SIG-M5 treated with dmso at 0.1 percent for 504 hours (cell line): ENCODE measurements around the gene STRIP2.
"Not testable (repeated sequence)": the region's sequence is repeated elsewhere in the genome, so short reads cannot be mapped to it uniquely, and the experiment has no call there.

Experiments
- DNase-seq: peaks from one replicate; lab custom pipeline; 2025; ENCODE audit not compliant: unreplicated experiment; lab: John Stamatoyannopoulos, UW

STRIP2 gene

DNA sequence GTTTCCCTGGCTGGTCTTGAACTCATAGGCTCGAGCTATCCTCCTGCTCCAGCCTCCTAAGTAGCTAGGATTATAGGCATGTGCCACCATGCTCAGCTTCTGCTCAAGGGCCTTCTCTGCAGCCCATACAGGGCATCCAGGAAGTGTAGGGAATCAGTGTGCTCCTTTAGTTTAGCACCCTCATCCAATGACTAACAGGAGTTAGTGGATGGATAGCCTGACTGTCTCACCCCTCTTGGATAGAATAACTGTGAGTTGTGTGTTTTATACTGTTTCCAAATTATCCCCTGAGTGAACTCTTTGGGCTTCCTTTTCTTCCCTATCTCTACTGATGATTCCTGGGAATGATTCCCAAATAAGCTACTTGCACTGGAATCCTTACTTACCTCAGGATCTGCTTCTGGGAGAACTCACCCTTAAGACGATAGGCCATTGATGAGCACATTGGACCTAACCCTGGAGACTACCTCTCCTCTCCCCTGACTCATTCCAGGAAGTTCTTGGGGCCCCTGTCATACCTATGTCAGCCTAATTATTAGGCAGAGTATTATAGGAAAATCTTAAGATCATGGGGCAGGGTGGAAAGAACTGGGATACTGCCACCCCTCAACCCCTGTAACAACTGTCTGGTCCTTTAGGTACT, 18.5 kb downstream of the STRIP2 start:
- no peak for DNase-seq

DNA sequence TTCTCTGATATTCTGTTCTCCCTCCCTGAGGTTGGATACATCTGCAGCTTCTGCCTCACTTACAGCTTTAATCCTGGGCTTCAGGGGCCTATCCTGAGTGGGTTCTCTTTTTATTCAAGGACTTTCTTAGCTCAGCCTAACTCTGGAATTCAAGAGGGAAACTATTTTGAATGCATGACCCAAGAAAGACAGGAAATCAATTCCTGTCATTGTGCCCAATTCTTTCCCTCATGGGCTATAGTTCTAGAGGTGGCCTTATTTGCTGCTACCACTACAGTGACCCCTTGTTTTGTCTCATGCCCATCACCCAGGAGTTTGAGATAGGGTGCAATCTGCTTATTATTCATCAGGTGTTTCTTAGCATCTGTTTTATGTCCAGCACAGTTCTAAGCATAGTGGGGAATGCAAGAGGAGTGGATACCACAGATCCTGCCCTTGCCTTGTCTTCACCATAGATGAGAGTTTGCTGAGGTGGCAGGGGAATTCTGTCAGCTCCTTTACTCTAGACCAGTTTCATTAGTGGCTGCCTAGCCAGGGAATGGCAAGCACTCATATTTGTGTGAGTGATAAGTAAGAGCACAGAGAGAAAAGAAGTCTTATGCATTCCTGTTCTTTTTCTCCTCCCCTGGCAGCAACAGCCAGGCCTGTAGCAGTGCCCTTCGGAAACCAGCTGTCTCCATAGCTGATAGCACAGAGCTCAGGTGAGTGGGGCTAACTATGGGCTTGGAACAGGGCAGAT, 19.4 kb downstream of the STRIP2 start:
- DNase-seq = no peak

DNA sequence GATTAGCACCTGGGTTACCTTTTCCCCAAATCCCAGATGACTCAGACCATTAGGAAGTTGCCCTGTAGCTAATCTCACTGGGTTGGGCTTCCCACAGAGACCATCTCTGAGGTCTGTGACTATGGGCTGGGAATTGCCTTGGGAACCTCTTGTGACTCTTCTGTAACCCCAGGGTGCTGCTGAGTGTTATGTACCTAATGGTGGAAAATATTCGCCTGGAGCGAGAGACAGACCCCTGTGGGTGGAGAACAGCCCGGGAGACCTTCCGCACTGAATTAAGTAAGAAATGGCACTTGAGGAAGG, 20.0 kb downstream of the STRIP2 start:
- DNase-seq = no peak

DNA sequence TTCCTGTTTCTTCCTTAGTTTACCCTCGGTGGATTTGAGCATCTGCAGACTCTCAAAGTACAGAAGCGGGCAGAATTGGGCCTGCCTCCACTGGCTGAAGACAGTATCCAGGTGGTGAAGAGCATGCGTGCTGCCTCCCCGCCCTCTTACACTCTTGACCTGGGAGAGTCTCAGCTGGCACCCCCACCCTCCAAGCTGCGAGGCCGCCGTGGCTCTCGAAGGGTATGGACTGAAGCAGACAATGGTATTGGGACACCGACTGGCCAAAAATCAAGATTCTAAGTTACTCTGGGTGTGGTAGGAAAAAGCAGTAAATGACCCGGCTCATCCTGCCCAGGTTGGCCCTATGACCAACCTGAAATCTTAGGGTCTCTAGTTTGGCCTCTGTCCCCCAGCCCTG, 22.2 kb downstream of the STRIP2 start:
- no peak for DNase-seq

DNA sequence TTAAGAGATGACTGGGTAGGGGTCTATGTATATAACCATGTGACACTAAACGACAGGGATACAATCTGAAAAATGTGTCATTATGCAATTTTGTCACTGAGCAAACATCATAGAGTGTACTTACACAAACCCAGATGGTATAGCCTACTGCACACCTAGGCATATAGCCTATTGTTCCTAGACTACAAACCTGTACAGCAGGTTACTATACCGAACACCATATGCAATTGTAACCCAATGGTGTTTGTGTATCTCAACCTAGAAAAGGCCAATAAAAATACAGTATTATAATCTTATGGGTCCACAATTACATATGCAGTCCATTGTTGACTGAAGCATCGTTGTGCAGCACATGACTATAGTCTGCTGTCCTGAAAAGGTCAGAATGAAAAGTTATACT, 22.9 kb downstream of the STRIP2 start:
- no peak for DNase-seq

DNA sequence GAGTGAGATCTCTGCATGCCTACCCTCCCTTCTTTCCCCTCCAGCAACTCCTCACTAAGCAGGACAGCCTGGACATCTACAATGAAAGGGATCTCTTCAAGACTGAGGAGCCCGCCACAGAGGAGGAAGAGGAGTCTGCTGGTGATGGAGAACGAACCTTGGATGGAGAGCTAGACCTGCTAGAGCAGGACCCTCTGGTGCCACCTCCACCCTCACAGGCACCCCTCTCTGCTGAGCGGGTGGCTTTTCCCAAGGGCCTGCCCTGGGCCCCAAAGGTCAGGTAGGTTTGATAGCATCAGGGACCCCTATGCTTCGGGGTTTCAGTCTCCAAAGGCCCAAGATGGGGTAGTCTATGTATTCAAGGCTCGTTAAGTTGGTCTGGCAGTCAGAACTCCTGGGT, 23.9 kb downstream of the STRIP2 start:
- no peak for DNase-seq

DNA sequence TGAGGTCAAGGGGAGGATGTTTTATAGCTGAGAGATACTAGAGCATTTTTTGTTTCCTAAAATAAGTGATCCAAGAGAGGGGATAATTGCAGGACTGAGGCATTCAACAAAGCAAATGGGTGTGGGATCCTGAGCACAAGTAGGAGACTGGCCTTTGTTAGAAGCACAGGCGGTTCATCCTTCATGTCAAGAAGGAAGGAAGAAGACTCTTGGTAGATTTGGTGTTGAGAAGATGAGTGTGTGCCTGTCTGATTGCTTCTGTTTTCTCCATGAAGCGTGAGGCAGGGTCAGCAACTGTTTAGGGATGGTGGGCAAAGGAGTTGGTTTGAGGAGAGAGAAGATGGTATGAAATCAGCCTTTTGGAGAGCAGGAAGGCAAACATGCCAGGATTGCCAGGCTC, 27.6 kb downstream of the STRIP2 start:
- no peak for DNase-seq

DNA sequence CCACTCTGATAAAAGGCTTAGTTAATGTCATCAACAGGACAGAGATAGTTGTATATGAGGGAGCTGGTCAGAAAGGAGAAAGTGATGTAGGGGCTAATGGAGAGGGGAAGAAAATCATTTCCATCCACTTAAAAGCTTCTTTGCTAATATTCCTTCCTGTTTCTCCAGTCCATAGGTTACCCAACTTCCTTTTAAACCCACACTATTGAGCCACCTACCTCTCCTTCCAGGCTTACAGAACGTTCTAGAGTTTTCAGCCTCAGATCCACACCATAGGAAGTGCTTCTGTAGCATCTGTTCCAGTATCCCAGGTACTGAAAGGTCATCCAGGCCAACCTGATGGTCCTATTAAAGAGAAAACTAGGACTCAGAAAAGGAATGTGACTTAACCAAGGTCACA, 28.2 kb downstream of the STRIP2 start:
- peak; percentile 32 for DNase-seq

DNA sequence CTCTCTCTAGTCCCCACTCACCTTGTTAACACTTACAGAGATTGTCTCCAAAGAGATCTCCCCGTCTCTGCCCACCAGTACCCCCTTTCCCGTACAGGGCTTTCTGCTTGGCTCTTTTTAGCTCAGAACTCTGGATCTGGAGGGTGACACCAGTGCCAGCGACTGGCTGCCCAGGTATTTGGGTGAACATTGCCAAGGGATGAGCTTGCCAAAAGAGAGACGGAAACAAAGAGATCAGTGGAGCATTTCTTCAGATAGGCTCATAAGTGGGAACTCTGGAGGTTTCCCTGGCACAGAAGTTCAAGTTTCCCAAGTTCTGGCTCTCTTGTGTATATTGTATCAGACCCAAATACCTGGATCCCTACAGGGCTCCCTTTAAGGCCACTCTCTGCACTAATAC, 30.0 kb downstream of the STRIP2 start:
- no peak for DNase-seq

DNA sequence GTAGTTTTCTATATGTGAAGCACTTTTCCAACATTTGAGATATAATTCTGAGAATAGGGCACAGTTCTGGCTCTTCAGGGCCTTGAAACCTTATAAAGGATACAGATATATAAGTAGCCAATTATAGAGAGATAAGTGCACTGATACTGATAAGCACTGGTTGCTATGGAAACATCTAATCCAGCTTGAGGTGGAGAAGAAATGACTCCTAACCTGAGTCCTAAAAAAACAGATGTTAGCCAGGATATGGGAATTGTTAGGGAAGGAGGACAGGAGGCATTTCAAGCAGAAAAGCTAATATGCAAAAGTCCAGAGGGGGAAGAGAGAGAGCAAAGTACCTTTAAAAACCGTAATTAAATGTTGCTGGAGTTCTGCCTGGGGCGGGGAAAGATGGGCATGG, 30.8 kb downstream of the STRIP2 start:
- no peak for DNase-seq

DNA sequence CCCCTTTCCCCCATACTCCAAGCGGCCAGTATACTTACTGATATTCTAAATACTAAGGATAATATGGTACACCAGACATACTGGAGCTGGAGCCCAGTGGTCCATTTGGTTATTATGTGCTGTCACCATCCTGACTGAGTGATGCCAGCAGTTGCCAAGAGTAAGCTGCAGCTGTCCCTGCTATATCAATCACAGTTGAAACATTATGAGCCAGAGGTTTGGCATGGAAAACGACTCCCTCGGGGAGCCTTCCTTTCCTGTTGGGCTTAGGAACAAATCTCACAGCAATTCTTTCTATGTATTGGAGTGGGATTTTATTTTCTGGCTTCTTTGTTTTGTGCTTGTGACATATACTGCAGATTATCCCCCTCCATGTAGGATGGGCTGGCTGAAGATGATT, 32.6 kb downstream of the STRIP2 start:
- DNase-seq = no peak

DNA sequence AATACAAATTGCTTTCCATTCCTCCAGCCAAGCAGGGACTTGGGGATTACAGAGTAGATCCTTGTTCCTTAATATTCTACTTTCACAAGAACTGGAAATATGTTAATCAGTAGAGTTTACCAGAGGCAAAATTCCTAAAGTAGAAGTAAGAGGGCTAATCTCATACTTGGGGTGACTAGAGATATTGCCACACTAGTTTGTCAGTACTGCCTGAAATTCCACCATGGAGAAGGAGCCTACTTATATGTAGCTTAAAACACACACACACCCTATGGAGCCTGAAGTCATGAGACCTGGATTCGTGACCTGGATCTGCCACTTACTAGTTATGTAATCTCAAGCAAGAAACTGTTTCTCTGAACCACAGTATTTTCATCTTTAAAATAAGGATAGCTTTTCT, 33.9 kb downstream of the STRIP2 start:
- DNase-seq = no peak

DNA sequence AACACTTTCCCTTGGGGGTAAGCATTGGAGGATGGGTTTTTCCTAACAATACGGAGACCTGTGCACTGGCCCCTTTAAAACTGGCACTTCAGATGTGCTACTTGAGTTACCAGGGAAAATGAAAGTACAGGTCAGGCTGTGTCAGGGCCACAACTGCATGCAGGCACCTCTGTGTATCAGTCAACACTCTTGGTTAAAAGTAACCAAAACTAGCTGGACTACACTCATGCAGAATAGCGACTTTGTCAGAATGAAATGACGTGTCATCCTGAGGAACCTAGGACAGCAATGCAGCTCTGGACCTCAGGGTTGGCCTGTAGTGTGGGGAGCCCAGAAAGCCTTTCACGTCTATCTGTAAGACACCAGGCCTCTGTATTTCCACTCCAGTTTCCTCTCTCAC, 34.3 kb downstream of the STRIP2 start:
- no peak for DNase-seq

DNA sequence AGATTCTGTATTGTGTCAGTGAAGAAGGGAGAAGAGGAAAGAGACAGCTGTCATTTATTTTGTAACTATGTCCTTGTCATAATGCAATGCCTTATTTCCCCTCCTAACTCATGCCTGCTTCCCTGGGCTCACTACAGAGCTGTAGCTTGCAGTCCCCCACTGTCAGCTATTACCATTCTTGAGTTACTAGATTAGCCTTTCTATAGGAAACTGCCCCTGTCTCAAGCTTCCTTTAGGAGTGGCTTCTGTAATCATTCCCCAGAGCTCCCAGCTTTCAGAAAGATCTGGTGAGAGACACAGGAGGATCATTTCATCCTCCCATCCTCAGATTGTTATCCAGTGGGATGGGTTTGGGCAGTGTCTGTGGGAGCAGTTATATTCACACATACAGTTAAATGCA, 35.7 kb downstream of the STRIP2 start:
- no peak for DNase-seq

DNA sequence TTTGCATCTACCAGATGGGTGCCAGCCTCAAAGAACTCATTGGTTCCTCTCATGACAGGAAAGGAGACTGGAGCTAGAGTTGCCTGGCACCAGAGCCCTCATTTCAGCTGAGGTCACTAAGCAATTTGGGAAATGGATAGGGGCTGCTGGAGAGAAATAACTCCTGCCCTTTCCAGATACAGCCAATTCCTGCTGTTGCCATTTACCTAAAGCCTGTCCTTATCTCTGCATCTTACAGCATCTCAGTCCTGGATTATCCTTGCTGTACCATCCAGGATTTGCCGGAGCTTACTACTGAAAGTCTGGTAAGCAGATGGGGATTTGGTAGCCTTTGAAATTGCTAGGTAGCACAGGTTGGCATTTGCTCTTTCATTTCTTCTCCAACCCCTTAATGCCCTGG, 36.2 kb downstream of the STRIP2 start:
- DNase-seq = no peak

DNA sequence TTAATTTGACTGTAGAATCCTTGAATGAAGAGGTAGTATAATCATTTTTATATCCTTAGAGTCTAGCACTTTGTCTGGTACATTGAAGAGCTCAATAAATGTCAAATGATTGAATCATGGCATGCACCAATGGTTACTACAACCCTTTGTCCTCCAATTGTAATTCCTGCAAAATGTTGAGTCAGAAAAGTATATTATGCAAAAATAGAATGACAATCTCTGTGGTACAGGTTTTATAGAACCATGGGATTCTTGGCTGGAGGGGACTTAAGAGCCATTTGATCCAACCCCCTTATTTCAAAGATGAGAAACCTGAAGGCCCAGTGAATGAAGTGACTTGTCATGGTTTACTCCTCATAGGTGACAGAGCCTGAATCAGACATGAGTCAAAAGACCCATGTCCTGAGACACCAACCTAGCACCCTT, 37.2 kb downstream of the STRIP2 start:
- DNase-seq = no peak

DNA sequence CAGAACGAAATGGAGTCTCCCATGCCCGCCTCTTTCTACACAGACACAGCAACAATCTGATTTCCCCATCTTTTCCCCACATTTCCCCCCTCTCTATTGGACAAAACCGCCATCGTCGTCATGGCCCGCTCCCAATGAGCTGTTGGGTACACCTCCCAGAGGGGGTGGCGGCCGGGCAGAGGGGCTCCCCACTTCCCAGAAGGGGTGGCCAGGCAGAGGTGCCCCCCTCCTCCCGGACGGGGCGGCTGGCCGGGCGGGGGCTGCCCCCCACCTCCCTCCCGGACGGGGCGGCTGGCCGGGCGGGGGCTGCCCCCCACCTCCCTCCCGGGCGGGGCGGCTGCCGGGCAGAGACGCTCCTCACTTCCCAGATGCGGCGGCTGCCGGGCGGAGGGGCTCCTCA, 41.7 kb downstream of the STRIP2 start:
- DNase-seq = not testable (repeated sequence)

DNA sequence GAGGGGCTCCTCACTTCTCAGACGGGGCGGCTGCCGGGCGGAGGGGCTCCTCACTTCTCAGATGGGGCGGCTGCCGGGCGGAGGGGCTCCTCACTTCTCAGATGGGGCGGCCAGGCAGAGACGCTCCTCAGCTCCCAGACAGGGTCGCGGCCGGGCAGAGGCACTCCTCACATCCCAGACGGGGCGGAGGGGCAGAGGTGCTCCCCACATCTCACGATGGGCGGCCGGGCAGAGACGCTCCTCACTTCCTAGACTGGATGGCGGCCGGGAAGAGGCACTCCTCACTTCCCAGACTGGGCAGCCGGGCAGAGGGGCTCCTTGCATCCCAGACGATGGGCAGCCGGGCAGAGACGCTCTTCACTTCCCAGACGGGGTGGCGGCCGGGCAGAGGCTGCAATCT, 42.2 kb downstream of the STRIP2 start:
- not testable (repeated sequence) for DNase-seq

DNA sequence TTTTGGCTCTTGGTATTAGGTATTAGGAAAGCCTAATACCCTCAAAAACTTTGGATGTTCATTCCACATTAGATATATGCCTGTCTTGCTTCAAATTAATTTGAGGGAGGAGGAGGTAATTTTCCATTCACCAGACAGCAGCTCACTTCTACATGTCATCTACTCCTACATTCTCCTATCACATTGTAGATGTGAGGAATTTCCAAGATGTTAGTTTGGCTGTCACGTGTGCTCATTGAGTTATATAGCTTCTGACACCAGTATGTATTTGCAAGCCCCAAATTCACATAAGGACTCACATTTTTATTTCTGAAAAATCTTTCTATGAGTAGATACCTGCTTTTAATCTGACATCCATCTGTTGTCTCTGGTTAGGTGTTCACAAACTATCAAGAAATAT, 45.6 kb downstream of the STRIP2 start:
- no peak for DNase-seq

DNA sequence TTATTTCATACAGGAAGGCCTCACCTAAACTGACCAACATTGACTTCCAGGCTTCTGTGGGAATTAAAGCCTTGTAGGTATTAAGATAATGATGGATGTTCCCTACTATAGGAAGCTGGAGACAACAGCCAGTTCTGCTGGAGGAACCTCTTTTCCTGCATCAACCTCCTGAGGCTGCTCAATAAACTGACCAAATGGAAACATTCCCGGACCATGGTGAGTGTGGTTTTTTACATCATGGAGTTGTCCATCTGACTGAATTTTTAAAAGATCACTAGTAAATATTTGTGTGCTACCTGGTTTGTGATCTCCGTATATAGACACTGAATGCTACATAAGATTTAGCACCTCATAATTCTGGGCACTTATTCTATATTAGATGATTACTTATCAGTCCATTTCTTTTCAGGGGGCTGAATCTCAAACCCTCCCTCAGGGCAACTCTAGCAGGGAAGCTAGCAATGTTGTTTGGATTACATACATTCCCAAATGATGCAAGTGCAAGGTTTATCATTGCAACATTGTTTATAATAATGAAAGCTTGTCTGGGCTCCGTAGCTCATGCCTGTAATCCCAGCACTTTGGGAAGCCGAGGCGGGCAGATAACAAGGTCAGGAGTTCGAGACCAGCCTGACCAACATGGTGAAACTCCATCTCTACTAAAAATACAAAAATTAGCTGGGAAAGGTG, 46.6 kb downstream of the STRIP2 start:
- DNase-seq = no peak

DNA sequence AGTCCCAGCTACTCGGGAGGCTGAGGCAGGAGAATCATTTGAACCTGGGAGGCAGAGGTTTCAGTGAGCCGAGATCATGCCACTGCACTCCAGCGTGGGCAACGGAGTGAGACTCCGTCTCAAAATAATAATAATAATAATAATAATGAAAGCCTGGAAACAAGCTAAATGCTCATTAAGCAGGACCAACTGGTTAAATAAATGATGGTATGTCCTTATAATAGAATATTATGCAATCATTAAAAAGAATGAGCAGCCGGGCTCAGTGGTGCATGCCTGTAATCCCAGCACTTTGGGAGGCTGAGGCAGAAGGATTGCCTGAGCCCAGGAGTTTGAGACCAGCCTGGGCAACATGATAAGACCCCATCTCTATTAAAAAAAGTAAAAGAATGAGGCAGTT, 47.1 kb downstream of the STRIP2 start:
- DNase-seq = not testable (repeated sequence)

DNA sequence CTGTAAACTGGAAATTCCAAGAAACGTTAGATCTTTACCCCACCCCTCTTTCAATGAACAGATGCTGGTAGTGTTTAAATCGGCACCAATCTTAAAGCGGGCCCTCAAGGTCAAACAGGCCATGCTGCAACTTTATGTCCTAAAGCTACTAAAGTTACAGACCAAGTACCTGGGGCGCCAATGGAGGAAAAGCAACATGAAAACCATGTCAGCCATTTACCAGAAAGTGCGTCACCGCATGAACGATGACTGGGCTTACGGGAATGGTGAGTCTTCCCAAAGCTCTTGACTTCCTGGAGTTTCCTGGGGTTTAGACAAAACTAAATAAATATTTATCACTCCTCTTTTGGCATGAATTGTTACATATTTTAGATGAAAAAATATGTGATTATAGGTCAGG, 48.5 kb downstream of the STRIP2 start:
- no peak for DNase-seq

DNA sequence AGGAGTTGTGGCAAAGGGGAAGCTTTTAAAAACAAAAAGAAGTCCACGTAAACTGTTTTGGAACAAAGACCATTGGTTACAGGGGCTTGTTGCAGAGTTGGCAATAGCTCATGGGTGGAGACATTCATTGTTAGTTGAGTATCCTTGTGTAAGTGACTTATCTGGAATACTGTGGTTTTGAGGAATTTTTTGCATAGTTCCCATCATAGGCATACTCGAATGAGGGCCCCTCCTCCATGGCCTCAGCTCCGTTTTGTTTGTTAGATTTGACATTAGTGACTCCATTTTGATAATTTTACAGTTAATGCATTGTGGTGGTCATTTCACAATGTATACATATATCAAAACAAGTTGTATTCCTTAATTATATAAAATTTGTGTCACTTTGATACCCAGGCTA, 55.3 kb downstream of the STRIP2 start:
- DNase-seq = no peak
